Measurements from ENCODE around the gene PRKN. TPM values are rescaled to one million over a fixed set of nuclear protein-coding genes. Genes with fewer than 3 reads are reported as not detected.

PRKN gene
- total RNA-seq, 2 donors from 2014 or later: 3.3 to 4.8 TPM

DNA sequence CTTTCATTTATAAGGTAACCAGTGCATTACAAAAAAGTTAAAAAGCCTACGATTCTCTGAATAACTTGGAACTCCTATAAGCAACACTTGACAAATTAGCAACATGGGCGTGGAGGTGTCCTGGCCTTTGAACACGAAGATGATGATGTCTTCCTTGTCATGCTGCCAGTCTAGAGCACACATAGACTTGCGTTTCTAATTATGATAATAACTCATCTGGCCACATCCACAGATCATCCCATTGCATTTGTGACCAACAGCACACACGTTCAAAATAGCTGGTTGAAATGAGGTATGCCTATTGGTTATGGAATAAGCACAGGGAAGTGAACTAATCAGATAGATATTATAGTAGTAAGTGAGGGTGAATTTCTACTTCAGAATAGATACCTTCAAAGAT lies 608.9 kb downstream of the PRKN start:
- Histone ChIP-seq H3K27ac (ENCODE audit: low read depth, low read length) (no peak overlapping the region), H3K4me1 (ENCODE audit: control insufficient read depth, insufficient read depth, low read length) (no peaks in the 10 kb centered on the region), H3K27me3 (ENCODE audit: control insufficient read depth, insufficient read depth, low read length, poor library complexity, severe bottlenecking) (no peaks in the 10 kb centered on the region), H3K9ac (ENCODE audit: extremely low read depth, low read length, poor library complexity, severe bottlenecking) (no peak overlapping the region), H3K4me3 (ENCODE audit: low read length) (no peak overlapping the region), H3K9me3 (ENCODE audit: control insufficient read depth, low read length) (no peaks in the 10 kb centered on the region), H3K36me3 (ENCODE audit: control insufficient read depth, insufficient read depth, low read length) (no peaks in the 10 kb centered on the region)
- Mint-ChIP-seq H3K27me3 (ENCODE audit: insufficient read depth) (no peaks in the 10 kb centered on the region), H3K4me3 (no peak overlapping the region), H3K36me3 (ENCODE audit: low read depth) (no peaks in the 10 kb centered on the region), H3K9me3 (no peaks in the 10 kb centered on the region), H3K27ac (no peak overlapping the region), H3K4me1 (no peaks in the 10 kb centered on the region)
- no peak for DNase-seq
- no peak for TF ChIP-seq CTCF (conservative IDR thresholded peaks at IDR 0.05)
- WGBS, 2 experiments (ENCODE audit: insufficient coverage in 1 of 2, insufficient read length in 1 of 2): 89 to 94% methylated on average over 3 to 5 of the region's 5 CpGs

- H3K27me3 Mint-ChIP-seq (ENCODE audit: insufficient read depth): no peaks in the 10 kb centered on the region
- Histone ChIP-seq H3K36me3 (ENCODE audit: control insufficient read depth, insufficient read depth, low read length) (no peaks in the 10 kb centered on the region), H3K27me3 (ENCODE audit: control insufficient read depth, insufficient read depth, low read length, poor library complexity, severe bottlenecking) (no peaks in the 10 kb centered on the region), H3K27ac (ENCODE audit: low read depth, low read length) (no peak overlapping the region), H3K9ac (ENCODE audit: extremely low read depth, low read length, poor library complexity, severe bottlenecking) (no peak overlapping the region), H3K4me1 (ENCODE audit: control insufficient read depth, insufficient read depth, low read length) (no peaks in the 10 kb centered on the region), H3K4me3 (ENCODE audit: low read length) (no peak overlapping the region), H3K9me3 (ENCODE audit: control insufficient read depth, low read length) (no peaks in the 10 kb centered on the region)
- peaks cover 1% of the 10 kb centered on the region for H3K9me3 Mint-ChIP-seq
- no peak overlapping the region for H3K4me3 Mint-ChIP-seq
- H3K27ac Mint-ChIP-seq: no peak overlapping the region
- H3K4me1 Mint-ChIP-seq: no peaks in the 10 kb centered on the region
- no peaks in the 10 kb centered on the region for H3K36me3 Mint-ChIP-seq (ENCODE audit: low read depth)
- DNase-seq: no peak
- TF ChIP-seq CTCF (conservative IDR thresholded peaks at IDR 0.05): no peak
- 90 to 96% methylated on average over 5 to 6 of the region's 7 CpGs for WGBS, 2 experiments (ENCODE audit: insufficient coverage in 1 of 2, insufficient read length in 1 of 2)
Measured at GRCh38 chr6:162116902-162117525, 610.6 kb downstream of the PRKN start.

DNA sequence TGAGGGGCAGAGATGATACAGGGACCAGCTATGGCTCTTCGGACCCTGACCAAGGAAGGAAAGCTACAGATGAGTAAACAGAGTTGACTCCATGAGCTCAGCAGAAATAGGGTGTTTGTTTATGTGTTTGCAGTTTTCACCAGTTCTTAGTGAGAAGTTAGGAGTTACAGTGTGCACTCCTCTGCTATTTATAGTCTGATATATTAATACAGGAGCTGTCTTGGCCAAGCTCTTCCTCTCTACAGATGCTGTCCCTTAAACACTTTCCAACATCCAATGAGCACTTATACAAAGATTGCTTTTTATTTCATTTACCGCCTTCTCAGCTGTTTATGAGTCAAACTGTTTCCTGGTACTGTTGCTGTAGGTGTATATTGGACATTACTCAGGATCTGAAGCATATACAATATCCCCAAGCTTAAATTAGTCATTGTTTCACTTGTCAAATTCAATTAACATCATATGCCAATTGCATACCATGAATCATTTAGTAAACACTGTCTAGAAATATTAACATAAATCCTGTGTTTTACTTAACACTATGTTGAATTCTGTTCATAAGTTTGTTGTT lies 618.0 kb downstream of the PRKN start:
- WGBS, 2 experiments (ENCODE audit: insufficient coverage in 1 of 2, insufficient read length in 1 of 2): 98 to 100% methylated on average over 1 to 2 of the region's 2 CpGs
- Mint-ChIP-seq H3K4me1 (no peaks in the 10 kb centered on the region), H3K4me3 (no peak overlapping the region), H3K36me3 (ENCODE audit: low read depth) (no peaks in the 10 kb centered on the region), H3K9me3 (peaks cover 1% of the 10 kb centered on the region), H3K27me3 (ENCODE audit: insufficient read depth) (no peaks in the 10 kb centered on the region), H3K27ac (no peak overlapping the region)
- Histone ChIP-seq H3K9ac (ENCODE audit: extremely low read depth, low read length, poor library complexity, severe bottlenecking) (no peak overlapping the region), H3K27ac (ENCODE audit: low read depth, low read length) (no peak overlapping the region), H3K4me1 (ENCODE audit: control insufficient read depth, insufficient read depth, low read length) (no peaks in the 10 kb centered on the region), H3K9me3 (ENCODE audit: control insufficient read depth, low read length) (no peaks in the 10 kb centered on the region), H3K27me3 (ENCODE audit: control insufficient read depth, insufficient read depth, low read length, poor library complexity, severe bottlenecking) (no peaks in the 10 kb centered on the region), H3K36me3 (ENCODE audit: control insufficient read depth, insufficient read depth, low read length) (no peaks in the 10 kb centered on the region), H3K4me3 (ENCODE audit: low read length) (no peak overlapping the region)
- no peak for DNase-seq
- no peak for TF ChIP-seq CTCF (conservative IDR thresholded peaks at IDR 0.05)

All from endodermal cell (in vitro differentiated cells).